ENCODE measurements around the gene ADNP. TPM values are rescaled to one million over a fixed set of nuclear protein-coding genes. Genes with fewer than 3 reads are reported as not detected.

ADNP gene
- total and polyA plus RNA-seq, 2 of the 13 experiments (the other 11 are each of a cell fraction or from before 2014, with no cell fraction given), result 21.0 to 21.5 TPM

DNA sequence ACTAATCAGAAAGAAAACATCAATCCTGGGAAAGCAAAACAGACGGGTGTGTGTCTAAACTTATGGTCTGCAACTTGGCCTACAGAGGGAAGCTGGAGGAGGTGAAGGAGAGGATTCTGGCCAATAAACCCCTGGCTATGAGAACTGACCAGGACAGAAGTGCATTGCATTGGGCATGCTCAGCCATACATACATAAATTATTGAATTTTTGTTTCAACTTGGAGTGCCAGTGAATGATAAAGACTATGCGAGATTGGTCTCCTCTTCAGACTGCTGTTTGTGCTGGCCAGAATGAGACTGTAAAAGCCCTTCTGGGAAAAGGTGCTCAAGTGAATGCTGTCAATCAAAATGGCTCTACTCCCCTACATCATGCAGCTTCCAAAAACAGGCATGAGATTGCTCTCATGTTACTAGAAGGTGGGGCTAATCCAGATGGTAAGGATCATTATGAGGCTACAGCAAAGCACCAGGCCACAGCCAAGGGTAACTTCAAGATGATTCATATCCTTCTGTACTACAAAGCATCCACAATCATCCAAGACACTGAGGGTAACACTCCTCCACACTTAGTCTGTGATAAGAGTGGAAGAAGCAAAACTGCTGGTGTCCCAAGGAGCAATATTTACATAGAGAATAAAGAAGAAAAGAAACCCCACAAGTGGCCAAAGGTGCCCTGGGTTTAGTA is 17.4 kb downstream of the ADNP start:
- Histone ChIP-seq H3K27ac (ENCODE audit: extremely low read length, insufficient read depth, low read length) (no peak overlapping the region), H3K4me1 (ENCODE audit: insufficient read depth, low read length) (peaks cover 13% of the 10 kb centered on the region), H3K27me3 (ENCODE audit: control insufficient read depth in 1 of 2, insufficient read depth in 2 of 2, low read length in 2 of 2) (no peaks in the 10 kb centered on the region), H3K36me3 (replicated peaks in 1 of 2; ENCODE audit: control insufficient read depth in 1 of 2, insufficient read depth in 2 of 2, low read length in 2 of 2) (peaks cover 5 to 52% of the 10 kb centered on the region in 2 experiments), H3K79me2 (ENCODE audit: insufficient read depth, low read length) (peaks cover 98% of the 10 kb centered on the region), H3K9me3 (ENCODE audit: low read length) (no peaks in the 10 kb centered on the region), H3K4me3 (replicated peaks in 1 of 3; ENCODE audit: insufficient read depth in 1 of 3, low read depth in 2 of 3, low read length in 3 of 3) (no peak overlapping the region), H2AFZ (ENCODE audit: low read length) (no peak overlapping the region), H3K9ac (ENCODE audit: insufficient read depth, low read depth, low read length) (no peak overlapping the region), H4K20me1 (ENCODE audit: insufficient read depth, low read length) (peaks cover 77% of the 10 kb centered on the region), H3K4me2 (ENCODE audit: low read depth, low read length) (no peak overlapping the region)
- no TSS peak for BruUV-seq (replicated peaks)
- DNase-seq (ENCODE audit: low spot score) (no peak), FAIRE-seq (no peak), ATAC-seq (no peak)
- TF ChIP-seq, protein P1, sequence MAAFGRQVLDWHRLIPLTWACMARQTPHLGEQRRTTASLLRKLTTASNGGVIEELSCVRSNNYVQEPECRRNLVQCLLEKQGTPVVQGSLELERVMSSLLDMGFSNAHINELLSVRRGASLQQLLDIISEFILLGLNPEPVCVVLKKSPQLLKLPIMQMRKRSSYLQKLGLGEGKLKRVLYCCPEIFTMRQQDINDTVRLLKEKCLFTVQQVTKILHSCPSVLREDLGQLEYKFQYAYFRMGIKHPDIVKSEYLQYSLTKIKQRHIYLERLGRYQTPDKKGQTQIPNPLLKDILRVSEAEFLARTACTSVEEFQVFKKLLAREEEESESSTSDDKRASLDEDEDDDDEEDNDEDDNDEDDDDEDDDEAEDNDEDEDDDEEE (CRISPR knock-in tag; IDR thresholded peaks at IDR 0.05), result 0 out of 2 replicates have a peak, but pooled peaks have one; percentile 17
- TF ChIP-seq TAF15 (IDR thresholded peaks at IDR 0.05; ENCODE audit: low read depth, low read length, poor library complexity, severe bottlenecking) (no peak), ZNF317 (CRISPR knock-in tag; IDR thresholded peaks at IDR 0.05) (0 out of 2 replicates have a peak, but pooled peaks have one; percentile 12)
- TF ChIP-seq, protein P2, sequence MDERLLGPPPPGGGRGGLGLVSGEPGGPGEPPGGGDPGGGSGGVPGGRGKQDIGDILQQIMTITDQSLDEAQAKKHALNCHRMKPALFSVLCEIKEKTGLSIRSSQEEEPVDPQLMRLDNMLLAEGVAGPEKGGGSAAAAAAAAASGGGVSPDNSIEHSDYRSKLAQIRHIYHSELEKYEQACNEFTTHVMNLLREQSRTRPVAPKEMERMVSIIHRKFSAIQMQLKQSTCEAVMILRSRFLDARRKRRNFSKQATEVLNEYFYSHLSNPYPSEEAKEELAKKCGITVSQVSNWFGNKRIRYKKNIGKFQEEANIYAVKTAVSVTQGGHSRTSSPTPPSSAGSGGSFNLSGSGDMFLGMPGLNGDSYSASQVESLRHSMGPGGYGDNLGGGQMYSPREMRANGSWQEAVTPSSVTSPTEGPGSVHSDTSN (CRISPR knock-in tag; IDR thresholded peaks at IDR 0.05), result peak; percentile 30; the same call in 1 of the 2 replicates
- ChIA-PET CTCF (ENCODE audit: low intra/inter-chr PET ratio, low total read pairs) (no interaction called here), POLR2A (no interaction called here)
- intact Hi-C loops (cut with micrococcal nuclease; ENCODE audit: unreplicated experiment), result no loop called here
- WGBS (ENCODE audit: low lambda C conversion rate), result 96% methylated on average over 2 of the region's 2 CpGs
- in situ Hi-C loops (cut with HindIII; ENCODE audit: extremely low pct_ligation_motif_present, low pct_unique_long_range_greater_than_20kb), result no loop called here

DNA sequence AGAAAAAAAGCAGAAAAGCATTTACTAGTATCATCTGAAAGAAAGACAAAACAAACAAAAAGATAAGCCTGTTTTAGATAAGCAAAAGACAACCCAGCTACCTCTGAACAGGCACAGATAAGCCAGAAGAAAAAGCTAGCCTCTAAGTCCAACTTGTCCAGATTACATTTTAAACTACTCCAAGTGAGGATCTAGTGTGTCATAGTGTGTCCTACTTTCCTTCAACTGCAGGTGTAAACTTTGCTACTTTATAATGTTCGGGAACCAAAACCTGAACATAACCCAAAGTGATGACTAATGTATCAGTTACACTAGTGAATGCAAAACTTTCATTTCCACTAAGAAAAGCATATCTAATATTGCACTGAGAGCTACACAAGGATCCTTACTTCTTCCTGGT is 19.5 kb downstream of the ADNP start:
- BruUV-seq (replicated peaks), result no TSS peak
- Histone ChIP-seq H3K9me3 (ENCODE audit: low read length) (no peaks in the 10 kb centered on the region), H4K20me1 (ENCODE audit: insufficient read depth, low read length) (peaks cover 67% of the 10 kb centered on the region), H2AFZ (ENCODE audit: low read length) (no peak overlapping the region), H3K4me1 (ENCODE audit: insufficient read depth, low read length) (peaks cover 13% of the 10 kb centered on the region), H3K9ac (ENCODE audit: insufficient read depth, low read depth, low read length) (no peak overlapping the region), H3K79me2 (ENCODE audit: insufficient read depth, low read length) (peaks cover 95% of the 10 kb centered on the region), H3K4me2 (ENCODE audit: low read depth, low read length) (no peak overlapping the region), H3K36me3 (replicated peaks in 1 of 2; ENCODE audit: control insufficient read depth in 1 of 2, insufficient read depth in 2 of 2, low read length in 2 of 2) (peaks cover 7 to 42% of the 10 kb centered on the region in 2 experiments), H3K4me3 (replicated peaks in 1 of 3; ENCODE audit: insufficient read depth in 1 of 3, low read depth in 2 of 3, low read length in 3 of 3) (no peak overlapping the region), H3K27me3 (ENCODE audit: control insufficient read depth in 1 of 2, insufficient read depth in 2 of 2, low read length in 2 of 2) (no peaks in the 10 kb centered on the region), H3K27ac (ENCODE audit: extremely low read length, insufficient read depth, low read length) (no peak overlapping the region)
- TF ChIP-seq, protein P3, sequence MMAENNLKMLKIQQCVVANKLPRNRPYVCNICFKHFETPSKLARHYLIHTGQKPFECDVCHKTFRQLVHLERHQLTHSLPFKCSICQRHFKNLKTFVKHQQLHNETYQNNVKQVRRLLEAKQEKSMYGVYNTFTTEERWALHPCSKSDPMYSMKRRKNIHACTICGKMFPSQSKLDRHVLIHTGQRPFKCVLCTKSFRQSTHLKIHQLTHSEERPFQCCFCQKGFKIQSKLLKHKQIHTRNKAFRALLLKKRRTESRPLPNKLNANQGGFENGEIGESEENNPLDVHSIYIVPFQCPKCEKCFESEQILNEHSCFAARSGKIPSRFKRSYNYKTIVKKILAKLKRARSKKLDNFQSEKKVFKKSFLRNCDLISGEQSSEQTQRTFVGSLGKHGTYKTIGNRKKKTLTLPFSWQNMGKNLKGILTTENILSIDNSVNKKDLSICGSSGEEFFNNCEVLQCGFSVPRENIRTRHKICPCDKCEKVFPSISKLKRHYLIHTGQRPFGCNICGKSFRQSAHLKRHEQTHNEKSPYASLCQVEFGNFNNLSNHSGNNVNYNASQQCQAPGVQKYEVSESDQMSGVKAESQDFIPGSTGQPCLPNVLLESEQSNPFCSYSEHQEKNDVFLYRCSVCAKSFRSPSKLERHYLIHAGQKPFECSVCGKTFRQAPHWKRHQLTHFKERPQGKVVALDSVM (CRISPR knock-in tag; IDR thresholded peaks at IDR 0.05), result no peak
- TF ChIP-seq ZEB1 (IDR thresholded peaks at IDR 0.05; ENCODE audit: insufficient replicate concordance, low read depth), result no peak
- TF ChIP-seq PHF21A (CRISPR knock-in tag; IDR thresholded peaks at IDR 0.05), result no peak
- no peak for TF ChIP-seq ZNF232 (CRISPR knock-in tag; IDR thresholded peaks at IDR 0.05; ENCODE audit: borderline replicate concordance)
- DNase-seq (ENCODE audit: low spot score), result no peak
- WGBS (ENCODE audit: low lambda C conversion rate), result 100% methylated on average over 1 of the region's 1 CpG
- intact Hi-C loops (cut with micrococcal nuclease; ENCODE audit: unreplicated experiment) (no loop called here), in situ Hi-C loops (cut with HindIII; ENCODE audit: extremely low pct_ligation_motif_present, low pct_unique_long_range_greater_than_20kb) (no loop called here)
- no peak for FAIRE-seq
- POLR2A ChIA-PET, result interaction anchor here (0.6 to 1.4 kb wide), 4 partner anchors 11 to 124 kb away, joined by 3 to 5 read pairs (median 4); no protein-coding TSS in a partner anchor
- CTCF ChIA-PET (ENCODE audit: low intra/inter-chr PET ratio, low total read pairs), result no interaction called here
- no peak; the same call in 2 of the 3 replicates for ATAC-seq

Measured in HepG2 (cell line).